ENCODE measurements around the gene DCLK1.

Gene DCLK1

GRCh38 chr13:35925669-35926068, 205.5 kb downstream of the DCLK1 start:
- no peak overlapping the region for H3K4me3 ChIP-seq (ENCODE audit: low read length)
- H3K27me3 ChIP-seq (ENCODE audit: insufficient read depth, low read length) = no peaks in the 10 kb centered on the region
- H2AFZ ChIP-seq (ENCODE audit: low read depth, low read length) = no peak overlapping the region
- no peaks in the 10 kb centered on the region for H3K9me3 ChIP-seq (ENCODE audit: low read length)
- peaks cover 11% of the 10 kb centered on the region for H3K4me1 ChIP-seq (ENCODE audit: insufficient read depth, low read length)
- H3K36me3 ChIP-seq (ENCODE audit: insufficient read depth, low read length) = no peaks in the 10 kb centered on the region

GRCh38 chr13:35923347-35923746, 207.8 kb downstream of the DCLK1 start:
- no peaks in the 10 kb centered on the region for H3K36me3 ChIP-seq (ENCODE audit: insufficient read depth, low read length)
- no peak overlapping the region for H2AFZ ChIP-seq (ENCODE audit: low read depth, low read length)

GRCh38 chr13:35920816-35921215, 210.4 kb downstream of the DCLK1 start:
- Histone ChIP-seq H3K4me3 (ENCODE audit: low read length) (no peak overlapping the region), H3K9me3 (ENCODE audit: low read length) (no peaks in the 10 kb centered on the region), H3K4me1 (ENCODE audit: insufficient read depth, low read length) (peaks cover 11% of the 10 kb centered on the region), H3K27me3 (ENCODE audit: insufficient read depth, low read length) (no peaks in the 10 kb centered on the region), H3K36me3 (ENCODE audit: insufficient read depth, low read length) (no peaks in the 10 kb centered on the region), H2AFZ (ENCODE audit: low read depth, low read length) (no peak overlapping the region)

More at GRCh38 chr13:35923347-35923746, 207.8 kb downstream of the DCLK1 start:
- H3K4me3 ChIP-seq (ENCODE audit: low read length) = no peak overlapping the region
- H3K27me3 ChIP-seq (ENCODE audit: insufficient read depth, low read length) = no peaks in the 10 kb centered on the region
- H3K9me3 ChIP-seq (ENCODE audit: low read length) = no peaks in the 10 kb centered on the region
- peaks cover 11% of the 10 kb centered on the region for H3K4me1 ChIP-seq (ENCODE audit: insufficient read depth, low read length)

- Histone ChIP-seq H2AFZ (ENCODE audit: low read depth, low read length) (no peak overlapping the region), H3K4me3 (ENCODE audit: low read length) (no peak overlapping the region), H3K36me3 (ENCODE audit: insufficient read depth, low read length) (no peaks in the 10 kb centered on the region), H3K4me1 (ENCODE audit: insufficient read depth, low read length) (peaks cover 1% of the 10 kb centered on the region), H3K9me3 (ENCODE audit: low read length) (no peaks in the 10 kb centered on the region), H3K27me3 (ENCODE audit: insufficient read depth, low read length) (no peaks in the 10 kb centered on the region)
These were observed 213.1 kb downstream of the DCLK1 start for GRCh38 chr13:35917942-35918645.

- Histone ChIP-seq H3K4me3 (ENCODE audit: low read length) (no peak overlapping the region), H3K9me3 (ENCODE audit: low read length) (peaks cover 3% of the 10 kb centered on the region), H3K4me1 (ENCODE audit: insufficient read depth, low read length) (no peaks in the 10 kb centered on the region), H3K36me3 (ENCODE audit: insufficient read depth, low read length) (no peaks in the 10 kb centered on the region), H3K27me3 (ENCODE audit: insufficient read depth, low read length) (no peaks in the 10 kb centered on the region), H2AFZ (ENCODE audit: low read depth, low read length) (no peak overlapping the region)
These were observed 213.8 kb downstream of the DCLK1 start for GRCh38 chr13:35917252-35917941.

- Histone ChIP-seq H2AFZ (ENCODE audit: low read depth, low read length) (no peak overlapping the region), H3K9me3 (ENCODE audit: low read length) (peaks cover 4% of the 10 kb centered on the region), H3K4me3 (ENCODE audit: low read length) (no peak overlapping the region), H3K27me3 (ENCODE audit: insufficient read depth, low read length) (no peaks in the 10 kb centered on the region), H3K36me3 (ENCODE audit: insufficient read depth, low read length) (no peaks in the 10 kb centered on the region), H3K4me1 (ENCODE audit: insufficient read depth, low read length) (no peaks in the 10 kb centered on the region)
These were observed 215.0 kb downstream of the DCLK1 start for GRCh38 chr13:35916146-35916545.

GRCh38 chr13:35914662-35915061, 216.5 kb downstream of the DCLK1 start:
- Histone ChIP-seq H2AFZ (ENCODE audit: low read depth, low read length) (no peak overlapping the region), H3K4me1 (ENCODE audit: insufficient read depth, low read length) (peaks cover 6% of the 10 kb centered on the region), H3K36me3 (ENCODE audit: insufficient read depth, low read length) (no peaks in the 10 kb centered on the region), H3K9me3 (ENCODE audit: low read length) (peaks cover 4% of the 10 kb centered on the region), H3K4me3 (ENCODE audit: low read length) (no peak overlapping the region), H3K27me3 (ENCODE audit: insufficient read depth, low read length) (no peaks in the 10 kb centered on the region)

GRCh38 chr13:35912841-35913240, 218.3 kb downstream of the DCLK1 start:
- Histone ChIP-seq H3K4me1 (ENCODE audit: insufficient read depth, low read length) (peaks cover 11% of the 10 kb centered on the region), H3K4me3 (ENCODE audit: low read length) (no peak overlapping the region), H3K36me3 (ENCODE audit: insufficient read depth, low read length) (no peaks in the 10 kb centered on the region), H3K9me3 (ENCODE audit: low read length) (peaks cover 4% of the 10 kb centered on the region), H2AFZ (ENCODE audit: low read depth, low read length) (no peak overlapping the region), H3K27me3 (ENCODE audit: insufficient read depth, low read length) (no peaks in the 10 kb centered on the region)

- Histone ChIP-seq H3K27me3 (ENCODE audit: insufficient read depth, low read length) (no peaks in the 10 kb centered on the region), H3K4me1 (ENCODE audit: insufficient read depth, low read length) (peaks cover 11% of the 10 kb centered on the region), H3K4me3 (ENCODE audit: low read length) (no peak overlapping the region), H3K9me3 (ENCODE audit: low read length) (peaks cover 4% of the 10 kb centered on the region), H3K36me3 (ENCODE audit: insufficient read depth, low read length) (no peaks in the 10 kb centered on the region), H2AFZ (ENCODE audit: low read depth, low read length) (no peak overlapping the region)
These were observed 221.2 kb downstream of the DCLK1 start for GRCh38 chr13:35909837-35910540.

- no peak overlapping the region for H2AFZ ChIP-seq (ENCODE audit: low read depth, low read length)
- H3K36me3 ChIP-seq (ENCODE audit: insufficient read depth, low read length) = no peaks in the 10 kb centered on the region
- H3K4me3 ChIP-seq (ENCODE audit: low read length) = no peak overlapping the region
- peaks cover 4% of the 10 kb centered on the region for H3K9me3 ChIP-seq (ENCODE audit: low read length)
- no peaks in the 10 kb centered on the region for H3K27me3 ChIP-seq (ENCODE audit: insufficient read depth, low read length)
- peaks cover 11% of the 10 kb centered on the region for H3K4me1 ChIP-seq (ENCODE audit: insufficient read depth, low read length)
These were observed 222.1 kb downstream of the DCLK1 start for GRCh38 chr13:35909091-35909490.

- Histone ChIP-seq H3K9me3 (ENCODE audit: low read length) (peaks cover 4% of the 10 kb centered on the region), H3K4me3 (ENCODE audit: low read length) (no peak overlapping the region), H3K27me3 (ENCODE audit: insufficient read depth, low read length) (no peaks in the 10 kb centered on the region), H2AFZ (ENCODE audit: low read depth, low read length) (no peak overlapping the region), H3K4me1 (ENCODE audit: insufficient read depth, low read length) (peaks cover 11% of the 10 kb centered on the region), H3K36me3 (ENCODE audit: insufficient read depth, low read length) (no peaks in the 10 kb centered on the region)
These were observed 223.0 kb downstream of the DCLK1 start for GRCh38 chr13:35908226-35908625.

- H3K27me3 ChIP-seq (ENCODE audit: insufficient read depth, low read length) = no peaks in the 10 kb centered on the region
- peaks cover 11% of the 10 kb centered on the region for H3K4me1 ChIP-seq (ENCODE audit: insufficient read depth, low read length)
- H3K36me3 ChIP-seq (ENCODE audit: insufficient read depth, low read length) = no peaks in the 10 kb centered on the region
- H3K9me3 ChIP-seq (ENCODE audit: low read length) = no peaks in the 10 kb centered on the region
- H3K4me3 ChIP-seq (ENCODE audit: low read length) = no peak overlapping the region
- no peak overlapping the region for H2AFZ ChIP-seq (ENCODE audit: low read depth, low read length)
These were observed 224.5 kb downstream of the DCLK1 start for GRCh38 chr13:35906636-35907035.

GRCh38 chr13:35903075-35903474, 228.1 kb downstream of the DCLK1 start:
- no peaks in the 10 kb centered on the region for H3K9me3 ChIP-seq (ENCODE audit: low read length)
- H3K36me3 ChIP-seq (ENCODE audit: insufficient read depth, low read length) = no peaks in the 10 kb centered on the region
- no peak overlapping the region for H3K4me3 ChIP-seq (ENCODE audit: low read length)

More at GRCh38 chr13:35903075-35903474, 228.1 kb downstream of the DCLK1 start:
- no peaks in the 10 kb centered on the region for H3K27me3 ChIP-seq (ENCODE audit: insufficient read depth, low read length)
- no peaks in the 10 kb centered on the region for H3K4me1 ChIP-seq (ENCODE audit: insufficient read depth, low read length)
- no peak overlapping the region for H2AFZ ChIP-seq (ENCODE audit: low read depth, low read length)
